ENCODE data around the gene DEPP1.

DEPP1 gene

DNA sequence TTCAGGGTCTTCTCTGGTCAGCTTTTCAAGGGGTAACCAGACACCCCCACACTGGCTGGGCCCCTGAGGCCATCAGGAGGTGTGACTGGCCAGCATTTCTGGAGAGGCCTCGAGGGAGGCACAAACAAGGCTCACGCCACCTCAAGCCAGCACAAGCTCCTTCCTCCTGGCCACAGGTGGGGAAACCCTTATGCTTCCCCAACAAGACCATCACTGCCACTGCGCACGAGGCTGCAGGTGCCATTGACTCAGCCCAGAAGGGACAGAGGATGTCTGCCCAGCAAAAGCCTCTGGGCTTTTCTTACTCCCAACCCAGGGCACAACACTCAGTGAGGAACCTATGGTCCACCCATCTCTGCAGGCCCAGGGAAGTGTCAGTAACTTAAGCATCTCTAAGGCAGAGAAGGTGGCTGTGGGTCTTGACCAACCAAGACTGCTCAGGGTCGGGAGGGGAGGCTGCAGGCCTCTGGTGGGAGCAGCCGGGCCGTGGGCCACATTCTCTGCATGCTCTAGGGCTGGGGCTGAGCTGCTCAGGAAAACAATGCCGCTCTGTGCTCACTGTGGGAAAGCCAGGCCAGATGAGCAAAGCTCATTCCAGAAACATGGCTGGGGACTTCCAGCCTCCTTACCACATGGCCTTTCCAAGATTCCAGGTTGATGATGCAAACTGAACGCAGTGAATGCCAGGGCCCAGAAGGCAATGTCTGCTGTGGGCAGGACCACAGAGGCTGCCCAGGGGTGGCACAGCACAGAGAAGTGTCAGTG is 43.2 kb downstream of the DEPP1 start:
- peak in 52 of 56 donors; percentile 21 to 88 (median 69) for DNase-seq

DNA sequence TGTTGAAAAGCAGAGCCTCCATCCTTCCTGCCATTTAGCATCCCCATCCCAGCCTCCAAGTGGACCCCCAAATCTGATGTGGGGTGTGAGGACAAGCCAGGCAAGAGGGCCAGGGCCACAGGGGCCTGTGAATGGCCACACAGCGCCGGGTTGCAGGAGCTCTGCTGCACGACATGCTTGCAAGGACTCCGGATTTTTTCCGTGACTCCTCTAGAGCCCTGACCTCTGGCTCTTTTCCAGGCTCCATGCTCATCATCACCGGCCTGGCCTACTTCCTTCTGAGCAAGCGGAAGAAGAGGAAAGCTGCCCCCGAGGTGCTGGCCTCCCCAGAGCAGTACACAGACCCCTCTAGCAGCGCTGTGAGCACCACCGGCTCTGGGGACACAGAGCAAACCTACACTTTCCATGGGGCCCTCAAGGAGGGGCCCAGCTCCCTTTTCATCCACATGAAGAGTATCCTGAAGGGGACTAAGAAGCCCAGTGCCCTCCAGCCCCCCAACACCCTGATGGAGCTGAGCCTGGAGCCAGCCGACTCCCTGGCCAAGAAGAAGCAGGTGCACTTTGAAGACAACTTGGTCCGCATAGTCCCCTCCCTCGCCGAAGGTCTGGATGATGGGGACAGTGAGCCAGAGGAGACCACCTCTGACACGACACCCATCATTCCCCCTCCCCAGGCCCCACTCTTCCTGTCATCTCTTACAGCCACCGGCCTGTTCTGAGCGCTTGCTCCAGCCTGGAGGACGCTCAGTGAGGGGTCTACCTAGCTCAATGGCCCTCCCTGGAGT is 44.0 kb downstream of the DEPP1 start:
- no peak for DNase-seq

DNA sequence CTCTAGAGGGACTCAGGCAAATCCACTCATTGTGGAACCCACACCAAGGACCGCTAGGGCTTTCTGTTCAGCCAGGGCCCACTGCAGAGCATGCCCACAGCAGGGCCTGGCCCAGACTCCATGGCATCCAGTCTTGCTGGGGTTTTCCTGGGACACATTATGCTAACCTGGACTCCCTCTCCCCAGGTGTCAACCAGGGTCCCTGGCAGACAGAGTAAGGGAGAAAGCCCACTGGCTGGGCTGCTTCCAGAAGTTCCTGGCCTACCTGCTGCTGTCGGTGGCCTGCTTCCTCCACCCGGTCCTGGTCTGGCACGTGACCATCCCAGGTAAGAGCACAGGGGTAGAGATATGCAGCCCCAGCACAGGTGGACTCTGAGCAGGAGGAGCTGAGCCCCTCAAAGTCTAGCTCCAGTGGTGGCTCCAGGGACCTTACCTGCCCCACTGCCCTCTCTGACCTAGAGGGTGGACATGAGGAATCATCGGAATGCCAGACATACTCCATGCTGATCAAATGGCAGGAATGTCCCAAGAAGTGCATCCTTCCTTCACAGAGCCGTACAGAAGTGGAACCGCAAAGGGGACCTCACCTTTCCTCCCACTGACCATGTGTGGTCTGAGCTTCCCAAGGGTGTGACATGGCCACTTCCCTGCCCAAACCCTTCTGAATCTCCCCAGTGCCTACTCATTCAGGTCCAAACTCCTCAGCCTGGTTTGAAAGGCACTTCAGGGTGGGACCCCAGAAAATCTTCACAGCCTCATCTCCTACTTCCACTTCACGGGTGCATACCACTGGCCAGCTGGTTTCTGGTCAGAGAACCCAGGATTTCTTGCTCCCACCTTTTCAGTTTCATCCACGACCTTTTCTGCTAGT is 44.9 kb downstream of the DEPP1 start:
- DNase-seq, result no peak

DNA sequence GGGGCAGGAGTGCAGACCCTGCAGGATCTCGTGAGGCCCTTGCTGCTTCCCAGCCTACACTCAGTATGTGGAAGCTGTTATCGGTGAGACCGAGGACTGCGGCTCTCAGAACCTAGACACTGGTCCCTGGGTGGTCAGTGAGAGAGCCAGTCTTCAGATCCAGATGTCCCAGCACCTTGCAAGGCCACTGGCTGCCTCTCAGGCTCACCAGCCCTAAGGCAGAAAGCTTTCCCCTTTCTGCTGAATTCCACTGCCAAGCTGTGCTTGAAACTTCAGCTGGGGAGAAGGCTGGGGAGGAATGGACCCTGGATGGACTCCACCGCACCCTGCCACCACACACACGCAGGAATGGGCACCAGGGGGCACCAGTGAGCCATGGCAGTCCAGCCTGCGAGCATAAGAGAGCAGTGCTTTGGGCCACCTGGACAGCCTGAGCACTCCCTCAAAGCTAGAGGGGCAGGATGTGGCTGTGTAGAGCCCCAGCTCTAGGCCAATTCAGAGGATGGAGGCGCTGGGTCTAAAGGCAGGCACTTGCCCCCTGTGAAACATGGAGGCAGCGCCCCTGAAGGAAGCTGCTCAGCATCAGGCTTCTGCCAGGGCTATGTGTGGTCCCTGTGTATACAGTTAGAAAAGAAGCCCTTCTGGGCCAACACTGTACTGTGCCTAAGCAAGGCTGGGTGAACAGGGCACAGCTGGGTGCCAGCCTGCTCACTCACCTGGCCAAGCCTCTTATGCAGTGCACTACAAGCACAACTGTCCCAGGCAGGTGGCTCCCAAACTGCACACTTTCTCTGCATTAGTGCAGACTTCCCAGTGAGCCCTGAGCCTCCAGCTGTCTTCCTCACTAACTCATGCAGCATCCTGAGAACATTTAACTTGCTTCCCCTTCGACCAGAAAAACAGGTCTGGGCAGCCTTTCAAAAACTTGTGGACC is 45.8 kb downstream of the DEPP1 start:
- DNase-seq, result peak in 53 of 56 donors; percentile 25 to 96 (median 77)

DNA sequence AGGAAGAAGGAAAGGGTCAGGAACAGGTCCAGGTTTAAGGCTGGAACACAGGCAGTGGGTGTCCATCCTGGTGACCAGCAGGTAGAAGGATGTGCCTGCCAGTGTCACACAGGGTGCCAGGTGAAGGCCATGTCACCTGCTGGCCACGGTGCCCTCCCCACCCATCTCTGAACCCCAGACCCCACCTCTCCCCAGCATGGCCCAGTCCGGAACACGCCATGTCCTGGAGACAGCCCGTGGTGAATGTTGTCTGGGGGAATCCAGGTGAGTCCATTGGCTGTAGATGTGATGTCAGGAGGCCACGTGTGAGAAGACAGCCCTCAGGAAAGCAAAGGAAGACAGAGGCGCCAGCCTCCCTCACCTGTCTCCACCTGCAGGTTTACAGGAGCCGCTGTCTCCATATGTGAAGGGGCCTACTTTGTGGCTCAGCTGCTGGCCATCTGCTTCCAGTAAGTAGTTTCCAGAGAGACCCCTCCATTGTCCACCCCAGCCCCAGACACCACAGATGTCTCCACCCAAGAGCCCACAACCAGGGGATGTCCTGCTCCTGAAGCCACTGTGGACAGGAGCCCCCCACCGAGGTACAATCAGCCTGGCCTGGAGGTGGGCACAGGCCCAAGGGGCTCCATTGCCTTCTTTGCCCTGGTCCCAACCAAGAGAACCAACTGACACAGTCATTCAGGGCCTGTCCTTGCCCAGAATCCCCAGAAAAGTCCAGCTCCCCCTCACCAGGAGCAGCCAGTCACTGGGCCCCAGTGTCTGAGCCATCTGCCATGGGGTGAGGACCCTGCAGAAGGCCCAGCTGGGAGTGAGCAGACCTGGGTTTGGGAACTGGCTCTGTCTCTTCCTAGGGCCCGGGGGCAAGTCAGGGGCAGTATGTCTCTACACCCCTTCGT is 46.7 kb downstream of the DEPP1 start:
- DNase-seq, result no peak

DNA sequence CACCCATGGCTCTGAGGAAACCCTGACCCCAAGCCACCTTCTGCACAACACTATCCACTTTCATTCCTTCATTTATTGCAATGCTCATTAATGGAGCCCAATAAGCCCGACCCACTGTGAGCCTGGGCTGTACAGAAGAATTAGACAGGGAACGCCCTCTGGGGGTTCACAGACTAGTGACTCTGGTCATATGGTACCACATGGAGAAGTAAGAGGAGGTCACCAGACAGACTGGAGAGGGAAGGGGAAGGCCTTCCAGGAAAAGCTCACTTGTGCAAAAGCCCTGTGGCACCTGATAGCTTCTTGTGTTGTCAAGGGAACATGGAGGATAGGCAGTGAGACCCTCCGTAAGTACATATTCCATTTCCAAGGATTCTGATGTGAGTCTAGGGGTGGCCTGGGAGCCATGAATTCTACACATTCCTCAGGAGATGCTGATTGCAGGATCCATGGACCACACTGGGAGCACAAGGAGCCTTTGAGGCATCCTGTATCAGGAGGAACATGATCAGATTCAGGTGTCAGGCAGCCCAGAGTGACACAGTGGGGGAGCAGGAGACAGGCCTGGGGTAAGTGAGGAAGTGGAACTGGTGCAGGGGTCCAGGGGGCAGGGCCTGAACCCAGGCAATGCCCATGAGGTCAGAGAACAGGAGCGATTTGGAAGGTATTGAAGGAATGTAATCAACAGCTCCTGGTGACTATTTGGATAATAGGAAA is 47.5 kb downstream of the DEPP1 start:
- no peak for DNase-seq

DNA sequence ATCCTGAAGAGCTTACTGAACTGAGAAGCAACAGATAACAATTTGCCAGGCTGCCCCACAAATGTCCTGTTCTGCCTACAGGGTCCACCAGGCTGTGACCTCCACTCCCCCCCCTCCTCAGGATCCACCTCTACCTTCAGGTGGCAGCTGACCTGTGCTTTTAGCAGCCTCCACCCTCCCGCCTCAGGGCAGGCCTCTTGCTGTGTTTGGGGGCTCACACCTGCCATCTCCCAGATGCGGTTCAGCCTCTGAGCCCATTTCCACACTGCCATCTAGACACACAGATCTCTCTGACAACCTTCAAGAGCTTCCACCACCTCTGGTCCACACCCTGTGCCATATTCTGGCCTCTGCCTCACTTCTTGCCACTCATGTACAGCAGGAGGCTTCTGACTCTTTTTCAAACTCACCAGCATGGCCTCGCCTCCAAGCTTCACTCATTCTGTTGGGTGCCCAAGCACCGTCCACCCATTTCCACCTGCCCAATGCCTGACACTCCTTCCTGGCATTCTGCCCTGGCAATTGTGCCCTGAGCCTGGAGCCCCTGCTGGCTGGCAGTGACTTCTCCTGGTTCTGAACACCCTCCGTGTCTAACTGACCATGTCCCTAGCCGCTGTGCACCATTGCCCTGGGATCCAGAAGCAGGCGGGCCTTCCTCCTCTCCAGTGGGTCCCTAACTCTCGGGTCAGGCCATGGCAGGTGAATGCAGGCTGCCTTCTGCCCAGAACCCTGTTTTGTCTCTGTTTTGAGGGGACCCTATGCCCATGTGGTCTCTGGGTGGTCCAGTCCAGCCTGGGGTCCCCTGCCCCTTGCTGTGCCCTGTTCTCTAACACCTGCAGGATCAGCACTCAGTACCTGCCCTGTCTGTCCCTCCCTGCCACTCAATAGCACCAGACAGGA is 49.0 kb downstream of the DEPP1 start:
- no peak for DNase-seq

DNA sequence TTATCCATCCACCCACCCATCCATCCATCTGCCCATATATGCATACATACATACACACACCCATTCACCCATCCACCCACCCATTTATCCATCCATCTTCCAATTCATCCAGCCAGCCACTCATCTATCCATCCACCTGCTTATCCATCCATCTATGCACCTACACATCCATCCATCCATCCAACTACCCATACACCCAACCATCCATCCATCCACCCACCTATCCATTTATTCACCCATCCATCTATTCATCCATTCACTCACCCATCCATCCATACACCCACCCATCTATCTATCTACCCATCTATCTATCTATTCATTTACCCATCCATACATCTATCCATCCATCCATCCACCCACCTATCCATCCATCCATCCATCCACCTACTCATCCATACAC is 50.1 kb downstream of the DEPP1 start:
- DNase-seq, result no peak

DNA sequence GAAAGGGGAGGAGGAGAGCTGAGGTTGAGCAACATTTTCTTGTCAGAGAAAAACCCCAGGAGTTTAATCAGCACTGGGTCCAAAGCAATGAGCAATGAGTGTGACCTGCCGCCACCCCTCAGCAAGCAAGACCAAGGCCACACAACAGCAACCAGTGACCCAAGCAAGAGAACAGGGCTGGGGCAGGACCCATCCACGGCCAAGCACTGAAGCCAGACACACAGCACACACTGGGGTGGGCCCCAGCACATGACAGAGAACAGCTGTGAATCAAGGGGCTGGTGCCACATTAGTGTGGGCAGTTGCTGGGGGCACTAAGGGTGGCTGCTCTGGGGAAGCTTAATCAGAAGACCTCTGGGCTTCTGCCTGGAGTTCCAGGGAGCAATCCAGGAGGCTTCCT is 51.3 kb downstream of the DEPP1 start:
- no peak for DNase-seq

DNA sequence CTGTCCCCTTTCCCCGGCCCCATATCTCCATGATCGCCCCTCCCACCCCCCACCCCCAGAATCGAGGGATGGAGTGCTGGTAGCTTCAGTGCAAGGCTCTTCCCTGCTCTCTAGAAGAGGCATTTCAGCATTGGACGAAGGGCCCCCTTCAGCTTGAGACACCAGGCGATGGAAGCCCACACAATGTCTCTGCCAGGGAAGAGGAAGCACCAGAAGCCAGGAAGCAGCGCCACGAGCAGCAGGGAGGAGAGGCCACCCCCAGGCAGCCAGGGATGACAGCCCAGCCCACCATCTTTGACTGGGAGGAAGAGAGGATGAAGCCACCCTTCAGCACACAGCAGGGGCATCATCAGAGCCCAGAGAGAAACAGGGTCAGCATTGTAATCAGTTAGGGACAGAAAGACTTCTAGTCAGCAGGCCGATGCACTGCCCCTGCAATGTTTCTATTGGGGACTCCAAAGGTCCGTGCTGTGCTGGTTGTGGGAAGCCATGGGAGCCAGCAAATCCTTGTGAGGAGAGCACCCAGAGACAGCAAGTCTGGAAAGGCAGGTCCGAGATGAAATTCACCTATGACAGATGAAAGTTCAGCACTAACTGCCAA is 51.8 kb downstream of the DEPP1 start:
- DNase-seq, result no peak

Measured in nucleus accumbens (tissue), 56 donors.